ENCODE data around the gene IGLON5. TPM values are rescaled to one million over a fixed set of nuclear protein-coding genes. Genes with fewer than 3 reads are reported as not detected.
A peak's percentile ranks its signal among the peaks of the same experiment; 100 is the strongest.

IGLON5 gene
- total RNA-seq, 1 experiment from 2014 or later = not detected

DNA sequence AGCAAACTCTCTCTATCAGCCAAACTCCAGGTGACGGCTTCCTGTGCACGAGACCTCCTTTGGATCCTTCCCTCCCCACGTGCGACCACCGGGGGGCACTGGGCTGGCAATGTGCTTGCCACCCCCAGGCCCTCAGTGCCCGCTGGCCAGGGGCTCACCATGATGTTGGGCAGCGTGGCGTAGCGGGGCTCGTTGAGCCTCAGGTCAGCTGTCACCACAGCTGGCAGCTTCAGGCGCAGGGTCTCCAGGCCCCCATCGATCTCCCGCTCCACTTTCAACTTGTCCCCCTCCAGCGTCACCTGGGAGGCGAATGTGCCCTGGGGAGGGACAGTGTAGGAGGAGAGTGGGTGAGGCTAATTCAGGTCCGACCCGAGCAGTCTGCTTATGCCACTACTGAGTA lies 35.3 kb downstream of the IGLON5 start:
- peaks cover 28% of the 10 kb centered on the region for H3K4me1 Mint-ChIP-seq (ENCODE audit: low read depth, unreplicated experiment)
- H3K36me3 ChIP-seq (ENCODE audit: control insufficient read depth, insufficient read depth, low read length) = peaks cover 5% of the 10 kb centered on the region
- no peak overlapping the region for H3K4me3 ChIP-seq (ENCODE audit: low read depth, low read length)
- BruUV-seq (replicated peaks) = no TSS peak
- intact Hi-C loops (cut with micrococcal nuclease; ENCODE audit: unreplicated experiment) = no loop called here
- peaks cover 63% of the 10 kb centered on the region for H3K36me3 Mint-ChIP-seq (ENCODE audit: insufficient read depth, unreplicated experiment)
- POLR2A ChIA-PET = no interaction called here
- CTCF ChIA-PET = interaction anchor here (1.1 kb wide), 1 partner anchor 19 kb away, joined by 4 read pairs; no protein-coding TSS in a partner anchor
- no peaks in the 10 kb centered on the region for H3K27me3 Mint-ChIP-seq (ENCODE audit: insufficient read depth, unreplicated experiment)
- peaks cover 46% of the 10 kb centered on the region for H3K4me1 ChIP-seq
- H3K4me3 Mint-ChIP-seq (ENCODE audit: unreplicated experiment) = no peak overlapping the region
- H3K27me3 ChIP-seq (replicated peaks; ENCODE audit: control insufficient read depth, insufficient read depth, low read length) = no peaks in the 10 kb centered on the region
- no peak for DNase-seq
- H3K9me3 ChIP-seq = no peaks in the 10 kb centered on the region
- no peak overlapping the region for H3K27ac Mint-ChIP-seq (ENCODE audit: unreplicated experiment)
- TF ChIP-seq CTCF (IDR thresholded peaks at IDR 0.05; ENCODE audit: insufficient read depth in 1 of 2, low read depth in 1 of 2, low read length in 1 of 2, severe bottlenecking in 1 of 2, unreplicated experiment in 1 of 2) = no peak
- H3K9me3 Mint-ChIP-seq (ENCODE audit: unreplicated experiment) = no peaks in the 10 kb centered on the region

GRCh38 chr19:51347209-51347928 lies 35.9 kb downstream of the IGLON5 start:
- no TSS peak for BruUV-seq (replicated peaks)
- Histone ChIP-seq H3K36me3 (ENCODE audit: control insufficient read depth, insufficient read depth, low read length) (peaks cover 7% of the 10 kb centered on the region), H3K27me3 (replicated peaks; ENCODE audit: control insufficient read depth, insufficient read depth, low read length) (no peaks in the 10 kb centered on the region), H3K4me1 (peaks cover 40% of the 10 kb centered on the region), H3K4me3 (ENCODE audit: low read depth, low read length) (no peak overlapping the region), H3K9me3 (no peaks in the 10 kb centered on the region)
- Mint-ChIP-seq H3K4me1 (ENCODE audit: low read depth, unreplicated experiment) (peaks cover 28% of the 10 kb centered on the region), H3K27me3 (ENCODE audit: insufficient read depth, unreplicated experiment) (no peaks in the 10 kb centered on the region), H3K36me3 (ENCODE audit: insufficient read depth, unreplicated experiment) (peaks cover 66% of the 10 kb centered on the region), H3K4me3 (ENCODE audit: unreplicated experiment) (no peak overlapping the region), H3K9me3 (ENCODE audit: unreplicated experiment) (no peaks in the 10 kb centered on the region), H3K27ac (ENCODE audit: unreplicated experiment) (peak overlapping the region; percentile 2)
- CTCF ChIA-PET = interaction anchor here (1.1 kb wide), 1 partner anchor 18 kb away, joined by 4 read pairs; no protein-coding TSS in a partner anchor
- TF ChIP-seq CTCF (IDR thresholded peaks at IDR 0.05; ENCODE audit: insufficient read depth in 1 of 2, low read depth in 1 of 2, low read length in 1 of 2, severe bottlenecking in 1 of 2, unreplicated experiment in 1 of 2) = no peak
- POLR2A ChIA-PET = no interaction called here
- intact Hi-C loops (cut with micrococcal nuclease; ENCODE audit: unreplicated experiment) = no loop called here
- DNase-seq = no peak

DNA sequence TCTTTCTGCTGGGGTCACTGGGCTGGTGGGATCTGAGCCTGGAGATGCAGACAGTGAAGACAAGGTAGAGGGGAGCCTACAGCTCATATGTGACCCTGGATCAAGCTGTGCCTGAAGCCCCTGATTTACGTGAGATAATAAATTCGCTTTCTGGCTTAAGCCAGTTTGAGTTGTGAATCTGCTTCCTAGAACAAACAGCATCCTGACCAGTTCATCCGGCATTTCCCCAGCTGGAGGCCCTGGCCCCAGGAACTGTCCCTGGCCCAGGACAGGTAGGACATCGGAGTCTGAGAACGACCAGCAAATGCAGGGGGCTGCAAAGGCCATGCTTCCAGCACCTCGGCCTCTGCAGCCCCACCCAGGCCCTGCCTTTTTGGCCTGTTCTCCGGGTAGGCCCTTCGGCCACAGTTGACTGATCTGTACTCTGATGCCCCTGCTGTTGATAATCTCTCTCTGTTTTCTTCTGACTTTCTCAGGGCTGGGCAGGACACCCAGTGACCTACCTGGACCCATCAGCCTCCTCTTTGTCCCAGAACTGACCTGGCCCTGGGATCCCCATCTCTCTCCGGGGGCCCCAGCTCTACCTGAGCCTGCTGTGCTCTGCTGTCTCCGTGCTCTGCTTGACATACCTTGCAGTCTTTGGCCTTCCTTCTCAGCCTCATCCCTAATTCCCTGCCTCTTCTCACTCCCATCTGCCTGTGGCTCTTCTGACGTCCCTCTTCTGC lies 40.0 kb downstream of the IGLON5 start:
- intact Hi-C loops (cut with micrococcal nuclease; ENCODE audit: unreplicated experiment) = loop anchor here (2.0 kb wide), 1 partner anchor 15 kb away; the partner anchor contains the start of gene ETFB
- H3K27ac Mint-ChIP-seq (ENCODE audit: unreplicated experiment) = peak overlapping the region; percentile 79
- CTCF ChIA-PET = interaction anchor here (0.7 kb wide), 1 partner anchor 70 kb away, joined by 3 read pairs; no protein-coding TSS in a partner anchor

More for the DNA sequence above, 40.0 kb downstream of the IGLON5 start:
- H3K4me3 ChIP-seq (ENCODE audit: low read depth, low read length) = no peak overlapping the region
- peak overlapping the region; percentile 4 for H3K4me3 Mint-ChIP-seq (ENCODE audit: unreplicated experiment)
- H3K9me3 ChIP-seq = no peaks in the 10 kb centered on the region
- H3K4me1 Mint-ChIP-seq (ENCODE audit: low read depth, unreplicated experiment) = peaks cover 43% of the 10 kb centered on the region
- no peak for TF ChIP-seq CTCF (IDR thresholded peaks at IDR 0.05; ENCODE audit: insufficient read depth in 1 of 2, low read depth in 1 of 2, low read length in 1 of 2, severe bottlenecking in 1 of 2, unreplicated experiment in 1 of 2)
- DNase-seq = no peak
- POLR2A ChIA-PET = no interaction called here
- H3K4me1 ChIP-seq = peaks cover 49% of the 10 kb centered on the region
- H3K27me3 ChIP-seq (replicated peaks; ENCODE audit: control insufficient read depth, insufficient read depth, low read length) = no peaks in the 10 kb centered on the region
- BruUV-seq (replicated peaks) = no TSS peak
- H3K36me3 ChIP-seq (ENCODE audit: control insufficient read depth, insufficient read depth, low read length) = peaks cover 5% of the 10 kb centered on the region
- H3K9me3 Mint-ChIP-seq (ENCODE audit: unreplicated experiment) = no peaks in the 10 kb centered on the region
- peaks cover 75% of the 10 kb centered on the region for H3K36me3 Mint-ChIP-seq (ENCODE audit: insufficient read depth, unreplicated experiment)
- H3K27me3 Mint-ChIP-seq (ENCODE audit: insufficient read depth, unreplicated experiment) = no peaks in the 10 kb centered on the region

All from Caco-2 (cell line).